SU-DHL-6 (cell line): ENCODE measurements around the gene RNF220.

Experiments
- H2AFZ ChIP-seq: fragments of 200-600 bp; sonication (generic); 2 replicates; pipeline ENCODE4 v1.6.1; 2014; ENCODE audit warnings: low read depth, mild to moderate bottlenecking, moderate library complexity, mixed read lengths, antibody characterized with exemption, low read length; ENCODE audit not compliant: severe bottlenecking
- H3F3A ChIP-seq: fragments of 200-600 bp; shearing (Covaris generic); 2 replicates; pipeline ENCODE4 v1.6.0; 2016; ENCODE audit warnings: antibody characterized with exemption, mild to moderate bottlenecking; ENCODE audit not compliant: insufficient read depth
- H3K27ac ChIP-seq: fragments of 200-600 bp; sonication (generic); 2 replicates; pipeline ENCODE4 v1.5.1; 2016; ENCODE audit warnings: low read depth, mild to moderate bottlenecking, low read length, moderate library complexity, mixed read lengths
- H3K27me3 ChIP-seq: fragments of 200-600 bp; sonication (generic), shearing (Covaris generic); 2 replicates; pipeline ENCODE4 v1.6.0; 2014; ENCODE audit warnings: mild to moderate bottlenecking, low read length
- H3K36me3 ChIP-seq: fragments of 200-600 bp; sonication (generic); 2 replicates; pipeline ENCODE4 v1.6.1; 2014; ENCODE audit warnings: mild to moderate bottlenecking, low read length, mixed read lengths
- H3K4me2 ChIP-seq: fragments of 300-600, 200-600 bp; shearing (Covaris generic), sonication (generic); 2 replicates; pipeline ENCODE4 v1.6.0; 2014; ENCODE audit warnings: low read length, low read depth, mild to moderate bottlenecking; ENCODE audit not compliant: poor library complexity, severe bottlenecking
- H3K4me3 ChIP-seq: fragments of 200-600 bp; sonication (generic); 2 replicates; pipeline ENCODE4 v1.5.1; 2014; ENCODE audit warnings: antibody characterized with exemption, low read length, mild to moderate bottlenecking, mixed read lengths; ENCODE audit not compliant: insufficient read depth, poor library complexity, severe bottlenecking
- H3K79me2 ChIP-seq: fragments of 200-600 bp; sonication (generic); 2 replicates; pipeline ENCODE4 v1.6.1; 2014; ENCODE audit warnings: mild to moderate bottlenecking, low read length, moderate library complexity; ENCODE audit not compliant: insufficient read depth
- H3K9ac ChIP-seq: fragments of 200-600 bp; sonication (generic); 2 replicates; pipeline ENCODE4 v1.7.0; 2014; ENCODE audit warnings: mild to moderate bottlenecking, low read length
- H3K9me2 ChIP-seq: fragments of 200-600 bp; sonication (generic); replicated peaks from 2 replicates; pipeline ENCODE4 v1.6.1; 2014; ENCODE audit warnings: low read length; ENCODE audit not compliant: insufficient read depth
- H3K9me3 ChIP-seq: fragments of 200-600 bp; sonication (generic); 2 replicates; pipeline ENCODE4 v1.6.1; 2014; ENCODE audit warnings: low read length, mixed read lengths; ENCODE audit not compliant: insufficient read depth
- H4K20me1 ChIP-seq: fragments of 200-600 bp; sonication (generic); 2 replicates; pipeline ENCODE4 v1.6.1; 2014; ENCODE audit warnings: low read depth, mild to moderate bottlenecking, antibody characterized with exemption, low read length, moderate library complexity, mixed read lengths
- EZH2phosphoT487 ChIP-seq: fragments of 200-600 bp; sonication (generic), shearing (Covaris generic); conservative IDR thresholded peaks from 2 replicates; pipeline ENCODE4 v1.6.1; 2018; ENCODE audit warnings: mild to moderate bottlenecking, antibody characterized with exemption, low read length, moderate library complexity, mixed read lengths
- TF ChIP-seq, protein P1 (sequence below): fragments of 200-600 bp; sonication (generic); IDR thresholded peaks from one replicate; pipeline ENCODE4 v1.5.1; 2017; ENCODE audit warnings: antibody characterized with exemption, mild to moderate bottlenecking, low read length, moderate library complexity; ENCODE audit not compliant: insufficient read depth, poor library complexity, severe bottlenecking

RNF220 gene

DNA sequence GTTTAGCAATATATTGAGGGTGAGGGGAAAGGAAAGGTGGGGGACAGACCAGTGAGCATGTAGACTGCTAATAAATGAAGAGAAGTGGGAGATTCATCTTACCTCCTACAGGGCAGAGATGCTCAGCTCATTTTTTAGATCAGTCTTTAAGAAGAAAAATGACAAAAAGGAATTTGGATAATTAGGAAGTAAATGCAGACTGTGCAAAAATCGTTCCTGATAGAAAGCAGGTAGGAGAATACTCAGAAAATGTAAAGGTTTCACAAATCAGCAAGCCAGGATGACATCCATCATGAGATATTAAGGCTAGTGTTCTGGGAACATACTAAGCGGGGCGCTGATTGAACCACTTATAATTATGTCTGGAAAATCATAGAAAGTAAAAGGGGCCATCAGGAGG, 106.3 kb downstream of the RNF220 start:
- no peaks in the 10 kb centered on the region for H3K79me2 ChIP-seq
- H3K4me2 ChIP-seq: no peak overlapping the region
- TF ChIP-seq, protein P1, sequence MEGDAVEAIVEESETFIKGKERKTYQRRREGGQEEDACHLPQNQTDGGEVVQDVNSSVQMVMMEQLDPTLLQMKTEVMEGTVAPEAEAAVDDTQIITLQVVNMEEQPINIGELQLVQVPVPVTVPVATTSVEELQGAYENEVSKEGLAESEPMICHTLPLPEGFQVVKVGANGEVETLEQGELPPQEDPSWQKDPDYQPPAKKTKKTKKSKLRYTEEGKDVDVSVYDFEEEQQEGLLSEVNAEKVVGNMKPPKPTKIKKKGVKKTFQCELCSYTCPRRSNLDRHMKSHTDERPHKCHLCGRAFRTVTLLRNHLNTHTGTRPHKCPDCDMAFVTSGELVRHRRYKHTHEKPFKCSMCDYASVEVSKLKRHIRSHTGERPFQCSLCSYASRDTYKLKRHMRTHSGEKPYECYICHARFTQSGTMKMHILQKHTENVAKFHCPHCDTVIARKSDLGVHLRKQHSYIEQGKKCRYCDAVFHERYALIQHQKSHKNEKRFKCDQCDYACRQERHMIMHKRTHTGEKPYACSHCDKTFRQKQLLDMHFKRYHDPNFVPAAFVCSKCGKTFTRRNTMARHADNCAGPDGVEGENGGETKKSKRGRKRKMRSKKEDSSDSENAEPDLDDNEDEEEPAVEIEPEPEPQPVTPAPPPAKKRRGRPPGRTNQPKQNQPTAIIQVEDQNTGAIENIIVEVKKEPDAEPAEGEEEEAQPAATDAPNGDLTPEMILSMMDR: no peak
- no peak for TF ChIP-seq EZH2phosphoT487

DNA sequence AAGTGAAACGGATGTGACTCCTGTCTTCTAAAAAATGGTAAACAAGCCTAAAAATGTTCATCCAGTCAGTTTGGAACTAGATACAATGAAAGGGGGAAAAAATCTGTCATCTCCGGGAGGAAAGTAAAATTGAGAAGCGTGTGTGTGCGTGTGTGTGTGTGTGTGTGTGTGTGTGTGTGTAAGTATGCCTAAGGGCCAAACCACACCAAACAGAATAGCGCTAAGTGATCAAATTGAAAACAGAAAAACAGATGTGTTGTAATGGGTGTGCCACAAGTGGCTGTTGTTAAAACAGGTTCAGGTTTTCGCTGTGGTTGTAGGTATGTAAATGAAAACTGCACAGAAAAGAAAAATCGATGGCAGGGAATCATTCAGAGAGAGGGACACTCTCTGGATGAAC, 106.7 kb downstream of the RNF220 start:
- Histone ChIP-seq H3K9me2 (no peaks in the 10 kb centered on the region), H3K9ac (no peak overlapping the region), H3F3A (no peaks in the 10 kb centered on the region), H3K4me3 (no peak overlapping the region), H4K20me1 (no peaks in the 10 kb centered on the region), H3K36me3 (no peaks in the 10 kb centered on the region), H3K27me3 (no peaks in the 10 kb centered on the region), H2AFZ (no peak overlapping the region), H3K27ac (no peak overlapping the region), H3K4me2 (no peak overlapping the region), H3K9me3 (no peaks in the 10 kb centered on the region), H3K79me2 (no peaks in the 10 kb centered on the region)
- TF ChIP-seq, protein P1: no peak
- no peak for TF ChIP-seq EZH2phosphoT487

More for the DNA sequence above, 106.3 kb downstream of the RNF220 start:
- no peaks in the 10 kb centered on the region for H3K27me3 ChIP-seq
- no peaks in the 10 kb centered on the region for H3K36me3 ChIP-seq
- H3F3A ChIP-seq: no peaks in the 10 kb centered on the region
- no peak overlapping the region for H3K9ac ChIP-seq
- no peaks in the 10 kb centered on the region for H3K9me3 ChIP-seq
- H3K27ac ChIP-seq: no peak overlapping the region
- no peak overlapping the region for H2AFZ ChIP-seq
- no peaks in the 10 kb centered on the region for H3K9me2 ChIP-seq
- no peaks in the 10 kb centered on the region for H4K20me1 ChIP-seq
- no peak overlapping the region for H3K4me3 ChIP-seq

DNA sequence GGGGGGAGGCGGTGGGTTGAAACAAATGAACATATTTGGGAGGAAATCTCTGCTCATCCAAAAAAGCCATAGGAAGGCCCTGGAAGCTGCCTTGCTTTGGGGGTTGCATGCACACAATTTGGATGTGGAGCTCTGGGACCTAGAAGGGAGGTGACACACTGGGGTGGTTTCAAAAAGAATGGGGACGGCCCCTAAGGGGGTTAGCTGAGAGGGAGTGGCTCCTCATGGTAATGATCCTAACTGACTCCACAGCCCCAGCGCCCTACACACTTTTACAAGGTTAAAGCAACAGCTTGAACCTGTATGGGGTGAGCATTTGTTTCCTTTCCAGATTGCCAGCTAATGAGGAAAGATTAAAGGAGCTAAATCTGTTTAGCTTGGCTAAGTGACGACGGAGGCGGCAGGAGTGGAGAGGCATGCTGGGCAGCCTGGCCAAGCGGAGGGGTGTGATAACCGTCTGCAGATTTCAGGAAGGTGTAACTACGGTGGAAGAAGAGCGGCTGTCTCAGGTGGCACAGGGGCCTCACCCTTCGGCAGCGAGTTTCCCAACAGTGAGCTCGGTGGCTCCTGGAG, 107.3 kb downstream of the RNF220 start:
- TF ChIP-seq, protein P1: no peak
- no peak for TF ChIP-seq EZH2phosphoT487
- Histone ChIP-seq H3K9ac (no peak overlapping the region), H3K9me2 (no peaks in the 10 kb centered on the region), H3K36me3 (no peaks in the 10 kb centered on the region), H3F3A (no peaks in the 10 kb centered on the region), H3K4me2 (no peak overlapping the region), H2AFZ (no peak overlapping the region), H3K27me3 (no peaks in the 10 kb centered on the region), H3K4me3 (no peak overlapping the region), H3K27ac (no peak overlapping the region), H3K9me3 (no peaks in the 10 kb centered on the region), H3K79me2 (no peaks in the 10 kb centered on the region), H4K20me1 (no peaks in the 10 kb centered on the region)

DNA sequence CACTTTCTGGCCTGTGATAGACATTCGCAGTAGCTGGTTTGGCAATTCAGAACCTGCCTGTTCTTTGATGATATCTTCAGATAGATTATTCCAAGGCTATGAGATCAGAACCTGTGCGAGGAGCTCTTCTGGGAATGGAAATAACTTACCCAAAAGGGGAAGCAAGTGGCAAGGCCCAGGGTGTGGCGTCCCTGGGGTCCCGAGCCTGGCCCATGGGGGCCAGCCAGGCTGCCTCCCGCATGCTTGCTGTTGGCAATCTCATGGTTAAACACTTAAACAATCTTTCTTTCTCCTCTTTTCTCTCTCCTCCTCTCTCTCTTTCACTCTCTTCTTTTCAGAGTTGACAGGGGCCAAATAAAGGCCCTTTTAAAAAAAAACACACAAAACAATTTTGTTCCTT, 108.1 kb downstream of the RNF220 start:
- no peaks in the 10 kb centered on the region for H3F3A ChIP-seq
- H2AFZ ChIP-seq: no peak overlapping the region
- no peaks in the 10 kb centered on the region for H3K36me3 ChIP-seq
- no peaks in the 10 kb centered on the region for H3K9me3 ChIP-seq
- no peak overlapping the region for H3K9ac ChIP-seq
- no peak overlapping the region for H3K4me2 ChIP-seq
- no peak overlapping the region for H3K4me3 ChIP-seq
- H3K27me3 ChIP-seq: no peaks in the 10 kb centered on the region
- H3K27ac ChIP-seq: no peak overlapping the region
- H3K9me2 ChIP-seq: no peaks in the 10 kb centered on the region
- TF ChIP-seq, protein P1: no peak
- TF ChIP-seq EZH2phosphoT487: no peak
- H3K79me2 ChIP-seq: no peaks in the 10 kb centered on the region
- no peaks in the 10 kb centered on the region for H4K20me1 ChIP-seq
